DMS153 (cell line): ENCODE results near the gene MED7.

Experiments
- DNase-seq: peaks from one replicate; lab custom pipeline; 2025; lab: John Stamatoyannopoulos, UW

MED7 gene

DNA sequence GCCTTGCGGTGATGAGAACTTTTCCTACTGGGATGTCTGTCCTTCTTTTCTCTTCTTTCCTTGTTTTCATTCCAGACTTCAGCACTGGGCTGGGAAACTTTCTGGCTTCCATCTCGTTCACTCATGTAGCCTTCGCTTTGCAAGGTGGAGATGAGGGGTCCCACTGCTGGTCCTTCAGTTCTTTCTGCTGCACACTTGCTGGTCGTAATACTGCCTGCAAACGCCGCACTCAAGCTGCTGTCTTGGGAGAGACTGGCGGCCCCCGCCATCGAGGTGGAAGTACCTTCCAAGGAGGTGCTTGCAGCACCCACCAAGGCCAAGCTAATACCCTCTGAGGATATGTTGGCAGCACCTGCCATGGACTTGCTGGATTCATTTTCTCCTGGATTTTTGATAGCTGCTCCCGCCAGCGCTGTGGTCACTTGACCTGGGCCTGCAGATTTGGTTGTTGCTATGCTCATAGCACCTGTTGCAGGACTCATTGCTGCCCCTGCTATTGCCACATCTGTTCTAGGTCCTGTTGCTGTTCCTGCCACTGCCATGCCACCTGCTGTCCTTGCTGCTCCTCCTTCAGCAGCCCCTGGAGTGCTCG is 20.4 kb upstream of the MED7 start:
- no peak for DNase-seq

DNA sequence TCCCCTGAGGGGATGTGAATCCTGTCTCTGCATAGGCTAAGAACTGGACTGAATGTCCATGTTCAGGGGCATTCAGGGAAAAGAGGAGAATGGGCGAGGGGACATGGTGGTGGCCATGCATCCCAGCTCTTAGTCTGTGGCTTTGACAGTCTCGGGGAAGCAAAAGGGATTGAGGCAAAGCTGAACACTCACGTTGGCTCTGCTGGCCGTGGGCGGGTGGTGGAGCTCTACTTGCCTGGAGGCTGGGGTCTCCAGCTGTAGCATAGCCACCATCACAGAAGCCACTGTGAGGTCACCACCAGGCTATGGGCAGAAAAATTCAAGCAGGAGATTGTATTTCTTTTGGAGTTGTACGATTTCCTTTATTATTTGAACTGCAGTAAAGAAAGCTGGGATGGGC is 19.3 kb upstream of the MED7 start:
- DNase-seq, result no peak

DNA sequence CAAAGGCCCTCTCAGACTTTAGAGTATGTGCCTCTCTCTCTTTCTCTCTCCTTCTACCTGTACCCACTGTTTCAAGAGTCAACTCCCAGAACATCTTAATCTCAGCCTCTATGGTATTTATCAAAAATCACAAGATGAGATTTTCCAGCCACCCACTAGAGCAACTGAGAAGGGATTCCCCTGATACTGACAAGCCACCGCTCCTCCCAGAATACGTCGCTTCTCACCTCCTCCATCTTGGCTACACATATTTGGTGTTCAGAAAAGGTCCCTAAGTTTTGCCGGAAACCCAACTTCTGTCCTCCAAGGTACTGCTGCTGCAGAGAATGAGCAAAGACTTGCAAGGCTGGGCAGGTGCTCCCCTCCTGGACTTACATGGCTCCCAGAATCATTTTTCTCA is 17.3 kb upstream of the MED7 start:
- no peak for DNase-seq

- no peak for DNase-seq
Observed at GRCh38 chr5:157159209-157159751, 16.6 kb upstream of the MED7 start.

DNA sequence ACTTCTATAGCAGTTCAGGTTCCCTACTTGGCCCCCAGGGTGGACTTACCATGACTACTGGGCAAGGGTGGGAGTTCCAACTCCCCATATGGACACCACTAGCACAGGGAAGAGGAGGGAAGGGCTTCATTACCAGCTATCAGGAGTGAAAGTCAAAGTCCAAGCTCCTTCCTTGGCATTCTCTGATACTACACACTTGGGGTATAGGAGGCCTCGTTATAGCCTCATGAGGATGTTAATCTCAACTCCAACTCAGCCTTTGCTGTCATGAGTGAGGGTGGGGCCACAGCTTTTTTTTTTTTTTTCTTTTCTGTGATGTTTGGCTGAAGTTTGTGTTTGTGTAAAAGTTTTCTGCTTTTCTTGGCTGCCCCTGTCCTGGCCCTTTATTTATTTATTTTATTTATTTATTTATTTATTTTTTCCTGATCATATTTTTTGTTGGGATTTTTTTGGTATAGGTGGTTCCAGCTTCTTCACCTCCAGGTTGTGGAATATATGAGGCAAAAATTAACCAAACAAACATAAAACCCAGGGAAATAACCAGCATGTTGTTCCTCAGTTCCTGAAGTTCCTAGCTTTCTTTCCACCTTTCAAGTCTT is 14.7 kb upstream of the MED7 start:
- DNase-seq, result no peak

DNA sequence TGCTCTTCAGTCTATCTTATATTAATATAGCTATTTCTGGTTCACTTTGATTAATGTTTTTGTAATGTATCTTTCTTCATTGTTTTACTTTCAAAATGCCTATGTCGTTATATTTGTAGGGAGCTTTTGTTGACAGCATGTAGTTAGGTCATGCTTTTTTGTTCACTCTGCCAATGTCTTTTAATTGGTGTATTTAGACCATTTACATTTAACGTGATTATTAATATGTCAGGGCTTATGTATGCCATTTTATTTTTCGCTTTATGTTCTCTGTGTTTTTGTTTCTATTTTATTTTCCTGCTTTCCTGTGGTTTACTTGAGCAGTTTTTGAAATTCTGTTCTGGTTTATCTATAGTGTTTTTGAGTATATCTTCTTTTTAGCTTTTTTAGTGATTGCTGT is 12.6 kb upstream of the MED7 start:
- no peak for DNase-seq

GRCh38 chr5:157150995-157151394 is 8.3 kb upstream of the MED7 start:
- DNase-seq, result no peak

- DNase-seq, result peak; percentile 0
Observed at GRCh38 chr5:157148734-157149615, 6.3 kb upstream of the MED7 start.

- DNase-seq, result no peak
Observed at GRCh38 chr5:157143127-157143971, 684 bp upstream of the MED7 start.

DNA sequence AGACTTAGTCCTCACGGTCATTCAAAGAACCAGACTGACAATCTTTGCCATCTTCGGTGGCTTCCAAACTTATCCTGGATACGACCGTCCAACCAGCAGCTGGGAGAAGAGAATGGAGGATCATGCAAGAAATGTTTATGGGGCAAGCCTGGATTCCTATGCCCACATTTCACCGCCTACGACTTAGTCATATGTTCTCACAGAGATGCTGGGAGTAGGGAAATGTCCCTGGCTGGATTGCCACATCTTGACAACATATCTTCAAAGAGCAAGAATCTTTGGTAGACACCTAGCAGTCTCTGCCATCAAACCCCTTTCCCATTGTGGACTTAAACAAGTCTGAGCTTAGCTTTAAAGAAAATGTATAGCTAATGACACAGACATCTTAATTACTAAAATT is 5.0 kb downstream of the MED7 start:
- DNase-seq, result no peak

GRCh38 chr5:157132281-157132612 is 10.4 kb downstream of the MED7 start:
- no peak for DNase-seq

GRCh38 chr5:157130925-157131324 is 11.7 kb downstream of the MED7 start:
- DNase-seq, result no peak

- no peak for DNase-seq
Observed at GRCh38 chr5:157121709-157122108, 21.0 kb downstream of the MED7 start.

- no peak for DNase-seq
Observed at GRCh38 chr5:157120102-157120501, 22.6 kb downstream of the MED7 start.

DNA sequence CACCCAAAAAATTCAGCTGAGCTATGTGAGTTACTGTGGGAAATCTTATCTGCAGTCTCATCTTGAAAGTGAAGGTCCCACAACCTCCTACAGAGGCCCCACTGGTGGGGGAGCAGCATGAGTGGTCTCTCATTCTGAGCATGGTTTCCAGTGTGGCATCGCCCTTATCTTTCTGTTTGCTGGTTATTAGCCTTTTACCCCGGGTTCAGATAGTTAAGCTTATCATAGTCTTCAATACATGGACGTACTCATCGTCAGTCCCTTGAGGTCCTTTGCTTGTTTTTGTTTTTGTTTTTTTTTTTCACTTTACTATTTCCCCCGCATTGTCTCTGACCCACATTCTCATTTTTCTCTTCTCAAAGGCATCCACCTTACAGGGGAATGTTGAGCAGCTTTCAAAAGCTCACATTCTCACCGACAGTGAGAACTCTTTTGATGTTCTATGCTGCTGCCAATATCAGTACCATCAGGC is 26.1 kb downstream of the MED7 start:
- no peak for DNase-seq

GRCh38 chr5:157115502-157115901 is 27.2 kb downstream of the MED7 start:
- DNase-seq, result no peak

- no peak for DNase-seq
Observed at GRCh38 chr5:157115012-157115411, 27.7 kb downstream of the MED7 start.

GRCh38 chr5:157113002-157113401 is 29.7 kb downstream of the MED7 start:
- DNase-seq, result no peak

DNA sequence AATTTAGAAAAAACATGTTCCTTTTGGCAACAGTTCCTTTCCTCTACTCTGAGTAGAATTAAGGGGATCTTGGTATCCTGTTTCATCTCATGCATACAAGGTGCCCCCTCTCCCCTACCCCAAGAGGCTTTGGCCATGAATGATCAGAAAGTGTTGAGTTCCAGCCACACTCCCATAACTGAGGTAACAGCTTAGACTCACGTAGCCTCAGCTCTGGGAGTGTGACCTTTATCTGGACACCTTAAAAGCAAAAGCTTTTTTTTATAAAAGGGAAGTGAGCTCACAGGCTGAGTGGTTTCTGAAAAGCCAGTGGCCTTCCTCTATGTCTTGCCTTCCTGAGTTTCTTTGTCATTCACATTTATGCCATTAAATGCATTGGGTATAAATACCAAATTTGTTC is 32.9 kb downstream of the MED7 start:
- no peak for DNase-seq

- no peak for DNase-seq
Observed at GRCh38 chr5:157108976-157109375, 33.7 kb downstream of the MED7 start, which contains the start of gene HAVCR2. TSS of gene HAVCR2 (minus strand) at chr5:157109044. CDS start at chr5:157108983, 61 bp downstream.

DNA sequence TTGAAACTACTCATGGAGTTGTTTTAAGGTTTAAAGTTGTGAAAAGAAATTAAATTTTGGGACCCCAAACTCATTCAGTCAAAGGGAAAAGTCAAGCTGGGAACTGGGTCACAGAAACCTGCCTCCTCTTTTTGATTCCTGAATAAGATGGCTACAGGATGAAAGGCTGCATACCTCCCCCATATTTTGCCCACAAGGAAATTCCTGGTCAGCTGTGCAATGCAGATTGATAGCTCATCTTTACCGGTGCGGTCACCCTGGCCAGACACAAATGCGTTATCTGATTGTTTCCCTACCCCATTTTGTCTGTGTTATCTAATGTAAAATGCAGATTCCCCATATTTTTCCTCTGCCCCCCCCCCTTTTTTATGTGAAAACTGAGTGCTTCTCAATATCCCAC is 35.2 kb downstream of the MED7 start:
- DNase-seq, result no peak
